HL-60 (cell line): ENCODE measurements around the gene RTTN.

Source experiments
- CTCF ChIP-seq: IDR thresholded peaks from one replicate; pipeline ENCODE4 v1.5.1; 2011; ENCODE audit warnings: low read length, control low read depth, inconsistent platforms; ENCODE audit not compliant: insufficient read depth
- GABPA ChIP-seq: IDR thresholded peaks from 2 replicates; pipeline ENCODE4 v1.6.1; 2012; ENCODE audit warnings: low read depth
- POLR2AphosphoS5 ChIP-seq: IDR thresholded peaks from 2 replicates; pipeline ENCODE4 v1.6.1; 2012; ENCODE audit warnings: low read depth
- REST ChIP-seq: IDR thresholded peaks from 2 replicates; pipeline ENCODE4 v1.6.1; 2012; ENCODE audit warnings: low read depth; ENCODE audit not compliant: insufficient replicate concordance
- SPI1 ChIP-seq: IDR thresholded peaks from 2 replicates; pipeline ENCODE4 v1.6.1; 2012; ENCODE audit warnings: low read depth, mild to moderate bottlenecking, borderline replicate concordance

GRCh38 chr18:70197844-70198243 lies 7.6 kb downstream of the RTTN start:
- TF ChIP-seq CTCF (no peak), REST (no peak), GABPA (no peak), POLR2AphosphoS5 (no peak), SPI1 (no peak)
